Activated CD4-positive, alpha-beta memory T cell treated with anti-CD3 and anti-CD28 coated beads for 36 hours (primary cell): ENCODE results near the gene SRCIN1. TPM values are rescaled to one million over a fixed set of nuclear protein-coding genes. Genes with fewer than 3 reads are reported as not detected.

Experiments
- CTCF ChIA-PET: fragments of 350-600 bp; sonication (Branson Sonifier 250); formaldehyde crosslinking; loops from one replicate; lab custom pipeline; 2021; ENCODE audit warnings: antibody characterized with exemption, inconsistent platforms; lab: Charles Lee
- POLR2A ChIA-PET: fragments of 350-600 bp; sonication (Branson Sonifier 250); formaldehyde crosslinking; loops from one replicate; lab custom pipeline; 2021; ENCODE audit warnings: antibody characterized with exemption; lab: Charles Lee
- DNase-seq: peaks from one replicate; pipeline ENCODE4 v3.0.0-alpha.2; 2020
- H3K27ac Mint-ChIP-seq: one replicate; pipeline ENCODE4 v1.8.0; 2021; ENCODE audit warnings: mixed read lengths
- H3K27me3 Mint-ChIP-seq: one replicate; pipeline ENCODE4 v1.8.0; 2021; ENCODE audit warnings: mixed read lengths
- H3K36me3 Mint-ChIP-seq: one replicate; pipeline ENCODE4 v1.8.0; 2021; ENCODE audit warnings: mixed read lengths
- H3K4me1 Mint-ChIP-seq: one replicate; pipeline ENCODE4 v1.8.0; 2021; ENCODE audit warnings: low read depth, mixed read lengths
- H3K4me3 Mint-ChIP-seq: one replicate; pipeline ENCODE4 v1.8.0; 2021; ENCODE audit warnings: mild to moderate bottlenecking, mixed read lengths
- H3K9me3 Mint-ChIP-seq: one replicate; pipeline ENCODE4 v1.8.0; 2021; ENCODE audit warnings: mixed read lengths
- intact Hi-C: fragments of 100-400 bp; cut with micrococcal nuclease; formaldehyde crosslinking; loops from one replicate; pipeline ENCODE4 v1.15.1; 2023
- total RNA-seq, 2 experiments: library from RNA; stranded (reverse); gene quantifications; one replicate each; pipeline ENCODE4 v1.2.3, GENCODE V29; 2021

SRCIN1 gene
- total RNA-seq, 2 experiments from 2014 or later = 0.92 to 1.6 TPM

- ChIA-PET POLR2A (no interaction called here), CTCF (interaction anchor here (0.9 kb wide), 1 partner anchor 10 kb away, joined by 4 read pairs; no protein-coding TSS in a partner anchor)
- intact Hi-C loops = no loop called here
- H3K27ac Mint-ChIP-seq = no peak overlapping the region
- H3K27me3 Mint-ChIP-seq = peaks cover 66% of the 10 kb centered on the region
- H3K36me3 Mint-ChIP-seq = no peaks in the 10 kb centered on the region
- no peaks in the 10 kb centered on the region for H3K9me3 Mint-ChIP-seq
- H3K4me3 Mint-ChIP-seq = no peak overlapping the region
- peaks cover 22% of the 10 kb centered on the region for H3K4me1 Mint-ChIP-seq
- DNase-seq = no peak
These were observed 11.6 kb downstream of the SRCIN1 start for GRCh38 chr17:38594152-38594551.

GRCh38 chr17:38592487-38592886, 13.3 kb downstream of the SRCIN1 start:
- ChIA-PET POLR2A (no interaction called here), CTCF (interaction anchor here (0.6 to 1.3 kb wide), 3 partner anchors 35 to 75 kb away, joined by 3 to 5 read pairs (median 3); no protein-coding TSS in a partner anchor)
- DNase-seq = no peak
- H3K27ac Mint-ChIP-seq = no peak overlapping the region
- no peaks in the 10 kb centered on the region for H3K36me3 Mint-ChIP-seq
- H3K4me3 Mint-ChIP-seq = no peak overlapping the region
- intact Hi-C loops = no loop called here
- no peaks in the 10 kb centered on the region for H3K9me3 Mint-ChIP-seq
- H3K27me3 Mint-ChIP-seq = peaks cover 77% of the 10 kb centered on the region
- H3K4me1 Mint-ChIP-seq = peaks cover 22% of the 10 kb centered on the region

GRCh38 chr17:38591759-38592241, 14.0 kb downstream of the SRCIN1 start:
- H3K27ac Mint-ChIP-seq = no peak overlapping the region
- intact Hi-C loops = no loop called here
- CTCF ChIA-PET = interaction anchor here (0.6 kb wide), 1 partner anchor 37 kb away, joined by 3 read pairs; no protein-coding TSS in a partner anchor
- POLR2A ChIA-PET = no interaction called here
- peaks cover 22% of the 10 kb centered on the region for H3K4me1 Mint-ChIP-seq
- H3K36me3 Mint-ChIP-seq = no peaks in the 10 kb centered on the region
- peak; percentile 19 for DNase-seq
- peaks cover 78% of the 10 kb centered on the region for H3K27me3 Mint-ChIP-seq
- H3K4me3 Mint-ChIP-seq = no peak overlapping the region
- no peaks in the 10 kb centered on the region for H3K9me3 Mint-ChIP-seq

DNA sequence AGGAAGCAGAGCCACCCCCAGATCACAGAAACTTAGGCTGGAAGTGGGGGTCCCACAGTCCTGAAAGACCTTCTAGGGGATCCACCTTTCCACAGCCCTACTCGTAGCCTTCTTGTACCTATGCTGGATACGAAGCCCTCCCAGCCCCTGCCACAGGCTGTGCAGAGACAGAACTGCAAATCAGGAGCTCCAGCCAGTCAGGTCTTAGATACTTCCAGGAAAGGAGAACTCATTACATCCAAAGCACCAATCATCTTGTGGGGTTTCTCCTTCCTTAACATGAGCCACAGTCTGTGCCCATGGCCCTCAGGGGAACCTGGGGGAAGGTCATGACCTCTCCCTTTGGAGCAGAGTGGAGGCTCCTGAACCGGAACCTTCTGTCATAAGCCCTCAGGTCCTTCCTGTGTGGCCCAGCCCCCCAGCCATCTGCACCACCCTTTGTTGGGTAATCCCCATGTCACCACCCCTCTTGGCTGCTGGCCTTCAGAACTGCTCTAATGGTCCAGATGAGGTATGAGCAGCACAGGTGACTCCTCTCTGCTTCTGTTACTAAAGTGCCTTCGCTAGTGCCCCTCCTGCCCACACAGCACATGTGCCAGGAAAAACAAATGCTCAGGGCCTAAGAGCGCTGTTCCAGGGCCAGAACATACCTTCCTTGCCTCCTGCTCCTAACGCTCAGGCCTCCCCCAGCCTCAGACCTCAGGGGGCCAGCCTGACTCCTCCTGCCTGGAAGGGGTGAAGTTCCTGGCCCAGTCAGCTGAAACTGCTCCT, 14.6 kb downstream of the SRCIN1 start:
- peaks cover 22% of the 10 kb centered on the region for H3K4me1 Mint-ChIP-seq
- peaks cover 80% of the 10 kb centered on the region for H3K27me3 Mint-ChIP-seq
- H3K36me3 Mint-ChIP-seq = no peaks in the 10 kb centered on the region
- ChIA-PET CTCF (interaction anchor here (2.4 kb wide), 1 partner anchor 33 kb away, joined by 10 read pairs; no protein-coding TSS in a partner anchor), POLR2A (no interaction called here)
- intact Hi-C loops = no loop called here
- no peak overlapping the region for H3K27ac Mint-ChIP-seq
- H3K4me3 Mint-ChIP-seq = no peak overlapping the region
- no peaks in the 10 kb centered on the region for H3K9me3 Mint-ChIP-seq
- DNase-seq = no peak

GRCh38 chr17:38589462-38590114, 16.2 kb downstream of the SRCIN1 start:
- H3K4me3 Mint-ChIP-seq = no peak overlapping the region
- ChIA-PET POLR2A (interaction anchor here (0.5 kb wide), 1 partner anchor 178 kb away, joined by 7 read pairs; no protein-coding TSS in a partner anchor), CTCF (interaction anchor here (1.3 to 2.4 kb wide), 2 partner anchors 30 to 31 kb away, joined by 6 to 10 read pairs; no protein-coding TSS in a partner anchor)
- H3K9me3 Mint-ChIP-seq = no peaks in the 10 kb centered on the region
- H3K4me1 Mint-ChIP-seq = peaks cover 24% of the 10 kb centered on the region
- no peak overlapping the region for H3K27ac Mint-ChIP-seq
- H3K27me3 Mint-ChIP-seq = peaks cover 84% of the 10 kb centered on the region
- no peaks in the 10 kb centered on the region for H3K36me3 Mint-ChIP-seq
- intact Hi-C loops = no loop called here
- no peak for DNase-seq

GRCh38 chr17:38588788-38589174, 17.0 kb downstream of the SRCIN1 start:
- no peak for DNase-seq
- Mint-ChIP-seq H3K4me3 (no peak overlapping the region), H3K27ac (no peak overlapping the region), H3K9me3 (no peaks in the 10 kb centered on the region), H3K27me3 (peaks cover 83% of the 10 kb centered on the region), H3K4me1 (peaks cover 26% of the 10 kb centered on the region), H3K36me3 (no peaks in the 10 kb centered on the region)
- intact Hi-C loops = no loop called here
- CTCF ChIA-PET = interaction anchor here (1.5 to 10.3 kb wide), 2 partner anchors 8 to 31 kb away, joined by 6 to 196 read pairs; no protein-coding TSS in a partner anchor
- POLR2A ChIA-PET = interaction anchor here (0.5 kb wide), 1 partner anchor 177 kb away, joined by 7 read pairs; no protein-coding TSS in a partner anchor

GRCh38 chr17:38587947-38588787, 17.6 kb downstream of the SRCIN1 start:
- ChIA-PET CTCF (interaction anchor here (1.5 to 10.3 kb wide), 2 partner anchors 9 to 30 kb away, joined by 6 to 196 read pairs; no protein-coding TSS in a partner anchor), POLR2A (no interaction called here)
- peaks cover 26% of the 10 kb centered on the region for H3K4me1 Mint-ChIP-seq
- H3K4me3 Mint-ChIP-seq = no peak overlapping the region
- peaks cover 78% of the 10 kb centered on the region for H3K27me3 Mint-ChIP-seq
- H3K9me3 Mint-ChIP-seq = no peaks in the 10 kb centered on the region
- no peak for DNase-seq
- no peak overlapping the region for H3K27ac Mint-ChIP-seq
- H3K36me3 Mint-ChIP-seq = no peaks in the 10 kb centered on the region
- intact Hi-C loops = no loop called here

- Mint-ChIP-seq H3K27me3 (peaks cover 72% of the 10 kb centered on the region), H3K27ac (no peak overlapping the region), H3K36me3 (no peaks in the 10 kb centered on the region), H3K9me3 (no peaks in the 10 kb centered on the region), H3K4me3 (no peak overlapping the region), H3K4me1 (peaks cover 21% of the 10 kb centered on the region)
- ChIA-PET CTCF (interaction anchor here (1.3 to 10.3 kb wide), 3 partner anchors 10 to 81 kb away, joined by 3 to 196 read pairs (median 6); no protein-coding TSS in a partner anchor), POLR2A (no interaction called here)
- intact Hi-C loops = no loop called here
- no peak for DNase-seq
These were observed 18.5 kb downstream of the SRCIN1 start for GRCh38 chr17:38587203-38587602.

DNA sequence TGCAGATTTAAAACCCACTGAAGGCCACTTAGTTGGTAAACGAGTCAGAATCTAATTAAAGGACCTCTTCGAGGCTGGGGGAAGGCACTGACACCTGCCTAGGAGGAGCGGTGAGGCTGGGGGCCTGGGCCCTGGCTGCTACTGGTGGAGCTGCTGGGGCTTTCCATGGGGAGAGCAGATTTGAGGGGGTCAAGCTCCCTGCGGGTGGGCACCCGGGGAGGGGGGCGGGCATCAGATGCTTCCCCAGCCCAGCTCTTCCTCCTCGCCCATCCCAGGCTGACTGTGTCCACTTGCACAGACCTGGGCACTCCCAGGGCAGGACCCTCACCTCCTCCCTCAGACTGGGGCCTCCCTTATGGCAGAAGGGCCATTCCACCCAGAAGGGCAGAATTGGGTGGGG, 19.0 kb downstream of the SRCIN1 start:
- no peaks in the 10 kb centered on the region for H3K36me3 Mint-ChIP-seq
- peaks cover 17% of the 10 kb centered on the region for H3K4me1 Mint-ChIP-seq
- ChIA-PET CTCF (interaction anchor here (0.7 to 10.3 kb wide), 3 partner anchors 29 to 81 kb away, joined by 3 to 196 read pairs (median 4); no protein-coding TSS in a partner anchor), POLR2A (no interaction called here)
- H3K9me3 Mint-ChIP-seq = no peaks in the 10 kb centered on the region
- no peak overlapping the region for H3K27ac Mint-ChIP-seq
- H3K27me3 Mint-ChIP-seq = peaks cover 73% of the 10 kb centered on the region
- no peak for DNase-seq
- intact Hi-C loops = no loop called here
- H3K4me3 Mint-ChIP-seq = no peak overlapping the region

- Mint-ChIP-seq H3K9me3 (no peaks in the 10 kb centered on the region), H3K36me3 (no peaks in the 10 kb centered on the region), H3K27me3 (peaks cover 67% of the 10 kb centered on the region), H3K27ac (no peak overlapping the region), H3K4me1 (peaks cover 9% of the 10 kb centered on the region), H3K4me3 (no peak overlapping the region)
- POLR2A ChIA-PET = no interaction called here
- DNase-seq = no peak
- CTCF ChIA-PET = interaction anchor here (0.7 to 10.3 kb wide), 4 partner anchors 12 to 82 kb away, joined by 3 to 196 read pairs (median 6); no protein-coding TSS in a partner anchor
- intact Hi-C loops = no loop called here
These were observed 19.7 kb downstream of the SRCIN1 start for GRCh38 chr17:38585918-38586529.
